KMS-11 (cell line): ENCODE data around the gene FBXL19.

Source experiments
- H2AFZ ChIP-seq: fragments of 200-600 bp; sonication (generic); 2 replicates; pipeline ENCODE4 v1.6.1; 2016; ENCODE audit warnings: antibody characterized with exemption, mixed run types, low read depth
- H3K27ac ChIP-seq: fragments of 200-600 bp; sonication (generic); 2 replicates; pipeline ENCODE4 v1.6.1; 2016; ENCODE audit warnings: mild to moderate bottlenecking, mixed run types
- H3K27me3 ChIP-seq: fragments of 200-600 bp; sonication (generic); 2 replicates; pipeline ENCODE4 v1.6.1; 2017; ENCODE audit warnings: mild to moderate bottlenecking, low read depth, mixed run types, moderate library complexity; ENCODE audit not compliant: insufficient read depth
- H3K36me3 ChIP-seq: fragments of 200-600 bp; sonication (generic); 2 replicates; pipeline ENCODE4 v1.6.1; 2017; ENCODE audit warnings: mild to moderate bottlenecking, mixed run types; ENCODE audit not compliant: insufficient read depth
- H3K4me1 ChIP-seq: fragments of 200-600 bp; sonication (generic); 2 replicates; pipeline ENCODE4 v1.6.1; 2016; ENCODE audit warnings: mild to moderate bottlenecking, low read depth, mixed run types; ENCODE audit not compliant: poor library complexity, severe bottlenecking
- H3K4me2 ChIP-seq: fragments of 200-600 bp; sonication (generic); 2 replicates; pipeline ENCODE4 v1.7.0; 2016; ENCODE audit warnings: mild to moderate bottlenecking, mixed run types
- H3K4me3 ChIP-seq: fragments of 200-600 bp; sonication (generic); IDR thresholded peaks from 2 replicates; pipeline ENCODE4 v1.6.1; 2017; ENCODE audit warnings: low read depth, low read length, mixed read lengths; ENCODE audit not compliant: insufficient read depth
- H3K79me2 ChIP-seq: fragments of 200-600 bp; sonication (generic); 2 replicates; pipeline ENCODE4 v1.6.1; 2016; ENCODE audit warnings: low read depth, mixed run types; ENCODE audit not compliant: insufficient read depth
- H3K9ac ChIP-seq: fragments of 200-600 bp; sonication (generic); 2 replicates; pipeline ENCODE4 v1.6.1; 2016; ENCODE audit warnings: mild to moderate bottlenecking, mixed run types
- H4K20me1 ChIP-seq: fragments of 200-600 bp; sonication (generic); 2 replicates; pipeline ENCODE4 v1.6.1; 2016; ENCODE audit warnings: mild to moderate bottlenecking, mixed run types; ENCODE audit not compliant: insufficient read depth
- TF ChIP-seq, protein P1 (sequence below): fragments of 200-600 bp; sonication (generic); conservative IDR thresholded peaks from 2 replicates; pipeline ENCODE4 v1.6.1; 2017; ENCODE audit warnings: low read depth, mild to moderate bottlenecking, antibody characterized with exemption, low read length, moderate library complexity, mixed read lengths

Gene FBXL19

DNA sequence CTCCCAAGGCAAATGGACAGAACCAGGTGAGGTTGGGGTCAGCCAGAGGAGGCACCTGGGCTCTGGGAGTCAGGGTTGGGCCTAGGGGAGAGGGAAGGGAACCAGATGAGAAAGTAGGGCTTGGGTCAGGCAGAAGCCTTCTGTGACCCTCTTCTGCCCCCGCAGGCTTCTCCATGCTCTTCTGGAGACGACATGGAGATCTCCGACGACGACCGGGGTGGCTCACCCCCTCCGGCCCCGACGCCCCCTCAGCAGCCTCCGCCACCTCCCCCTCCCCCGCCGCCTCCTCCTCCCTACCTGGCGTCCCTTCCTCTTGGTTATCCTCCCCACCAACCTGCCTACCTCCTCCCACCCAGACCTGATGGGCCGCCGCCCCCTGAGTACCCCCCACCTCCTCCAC lies 42.1 kb downstream of the FBXL19 start:
- Histone ChIP-seq H3K4me3 (no peak overlapping the region), H3K9ac (no peak overlapping the region), H3K27me3 (no peaks in the 10 kb centered on the region), H2AFZ (no peak overlapping the region), H4K20me1 (no peaks in the 10 kb centered on the region), H3K4me1 (no peaks in the 10 kb centered on the region), H3K4me2 (no peak overlapping the region), H3K27ac (no peak overlapping the region), H3K79me2 (no peaks in the 10 kb centered on the region; the same call in 1 of the 2 replicates), H3K36me3 (peaks cover 14% of the 10 kb centered on the region; the same call in 1 of the 2 replicates)
- TF ChIP-seq, protein P1, sequence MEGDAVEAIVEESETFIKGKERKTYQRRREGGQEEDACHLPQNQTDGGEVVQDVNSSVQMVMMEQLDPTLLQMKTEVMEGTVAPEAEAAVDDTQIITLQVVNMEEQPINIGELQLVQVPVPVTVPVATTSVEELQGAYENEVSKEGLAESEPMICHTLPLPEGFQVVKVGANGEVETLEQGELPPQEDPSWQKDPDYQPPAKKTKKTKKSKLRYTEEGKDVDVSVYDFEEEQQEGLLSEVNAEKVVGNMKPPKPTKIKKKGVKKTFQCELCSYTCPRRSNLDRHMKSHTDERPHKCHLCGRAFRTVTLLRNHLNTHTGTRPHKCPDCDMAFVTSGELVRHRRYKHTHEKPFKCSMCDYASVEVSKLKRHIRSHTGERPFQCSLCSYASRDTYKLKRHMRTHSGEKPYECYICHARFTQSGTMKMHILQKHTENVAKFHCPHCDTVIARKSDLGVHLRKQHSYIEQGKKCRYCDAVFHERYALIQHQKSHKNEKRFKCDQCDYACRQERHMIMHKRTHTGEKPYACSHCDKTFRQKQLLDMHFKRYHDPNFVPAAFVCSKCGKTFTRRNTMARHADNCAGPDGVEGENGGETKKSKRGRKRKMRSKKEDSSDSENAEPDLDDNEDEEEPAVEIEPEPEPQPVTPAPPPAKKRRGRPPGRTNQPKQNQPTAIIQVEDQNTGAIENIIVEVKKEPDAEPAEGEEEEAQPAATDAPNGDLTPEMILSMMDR: no peak

DNA sequence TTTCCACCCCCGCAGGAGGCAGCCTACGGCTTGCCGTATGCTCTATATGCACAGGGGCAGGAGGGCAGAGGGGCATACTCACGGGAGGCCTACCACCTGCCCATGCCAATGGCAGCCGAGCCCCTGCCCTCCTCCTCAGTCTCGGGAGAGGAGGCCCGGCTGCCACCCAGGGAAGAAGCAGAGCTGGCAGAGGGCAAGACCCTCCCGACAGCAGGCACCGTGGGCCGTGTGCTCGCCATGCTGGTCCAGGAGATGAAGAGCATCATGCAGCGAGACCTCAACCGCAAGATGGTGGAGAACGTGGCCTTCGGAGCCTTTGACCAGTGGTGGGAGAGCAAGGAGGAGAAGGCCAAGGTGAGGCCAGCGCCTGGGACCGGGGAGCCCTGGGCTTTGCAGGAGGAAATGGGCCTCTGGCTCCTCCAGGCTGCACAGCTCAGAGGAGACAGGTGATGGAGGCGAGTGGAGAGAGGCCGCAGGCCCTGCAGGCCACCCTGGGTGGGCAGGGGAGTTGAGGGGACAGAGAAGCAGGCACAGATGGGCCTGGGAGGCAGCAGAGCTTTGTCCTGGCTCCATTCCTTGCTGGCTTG lies 42.8 kb downstream of the FBXL19 start:
- Histone ChIP-seq H2AFZ (no peak overlapping the region), H3K27me3 (no peaks in the 10 kb centered on the region), H3K4me1 (no peaks in the 10 kb centered on the region), H3K36me3 (peaks cover 14% of the 10 kb centered on the region; the same call in 1 of the 2 replicates), H3K79me2 (no peaks in the 10 kb centered on the region), H4K20me1 (no peaks in the 10 kb centered on the region), H3K9ac (no peak overlapping the region), H3K27ac (no peak overlapping the region), H3K4me2 (no peak overlapping the region), H3K4me3 (no peak overlapping the region)
- TF ChIP-seq, protein P1: no peak

DNA sequence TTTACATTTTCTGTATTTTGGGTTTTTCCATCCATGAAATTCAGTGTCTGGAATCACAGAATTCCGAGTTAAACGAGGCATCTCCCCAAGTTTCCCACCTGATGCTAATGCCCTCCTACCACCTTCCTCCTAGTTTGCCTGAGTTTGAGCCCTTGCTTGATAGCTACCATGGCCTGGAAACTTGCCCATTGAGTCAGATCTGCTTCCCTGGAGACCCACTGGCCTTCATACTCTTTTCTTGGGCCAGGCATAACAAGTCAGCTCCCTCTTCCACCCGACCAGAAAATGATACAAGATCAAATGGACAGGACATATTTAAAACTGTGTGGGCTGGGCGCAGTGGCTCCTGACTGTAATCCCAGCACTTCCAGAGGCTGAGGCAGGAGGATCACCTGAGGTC lies 44.4 kb downstream of the FBXL19 start:
- Histone ChIP-seq H3K4me1 (no peaks in the 10 kb centered on the region), H2AFZ (no peak overlapping the region), H3K27me3 (no peaks in the 10 kb centered on the region), H3K36me3 (peaks cover 5% of the 10 kb centered on the region; the same call in 1 of the 2 replicates), H3K4me2 (no peak overlapping the region), H4K20me1 (no peaks in the 10 kb centered on the region), H3K4me3 (no peak overlapping the region), H3K79me2 (no peaks in the 10 kb centered on the region), H3K27ac (no peak overlapping the region), H3K9ac (no peak overlapping the region)
- TF ChIP-seq, protein P1: no peak

DNA sequence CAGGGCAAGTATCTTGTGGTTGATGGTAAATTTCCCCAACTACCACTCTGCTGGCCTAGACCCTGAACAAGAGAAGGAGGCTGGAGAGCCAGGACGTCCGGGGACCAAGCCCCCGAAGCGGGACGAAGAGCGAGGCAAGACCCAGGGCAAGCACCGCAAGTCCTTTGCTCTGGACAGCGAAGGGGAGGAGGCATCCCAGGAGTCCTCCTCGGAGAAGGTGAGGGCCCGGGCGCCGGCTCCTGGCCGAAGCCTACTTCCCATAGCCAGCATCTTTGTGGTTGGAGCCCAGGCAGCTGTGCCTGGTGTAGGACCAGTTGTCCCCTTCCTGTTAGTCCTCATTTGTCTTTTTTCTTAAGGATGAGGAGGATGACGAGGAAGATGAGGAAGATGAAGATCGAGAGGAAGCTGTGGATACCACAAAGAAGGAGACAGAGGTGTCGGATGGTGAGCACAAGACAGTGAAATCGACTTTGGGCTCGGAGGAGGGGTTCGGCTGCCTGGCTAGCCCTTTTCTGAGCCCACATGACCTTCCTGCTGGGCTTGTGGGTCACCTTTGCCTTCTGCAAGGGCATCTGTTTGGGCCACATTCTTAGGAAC lies 46.0 kb downstream of the FBXL19 start:
- Histone ChIP-seq H3K4me1 (no peaks in the 10 kb centered on the region), H4K20me1 (no peaks in the 10 kb centered on the region), H3K27ac (no peak overlapping the region), H3K4me2 (no peak overlapping the region), H3K79me2 (no peaks in the 10 kb centered on the region), H2AFZ (no peak overlapping the region), H3K36me3 (peaks cover 12% of the 10 kb centered on the region; the same call in 1 of the 2 replicates), H3K9ac (no peak overlapping the region), H3K4me3 (no peak overlapping the region), H3K27me3 (no peaks in the 10 kb centered on the region)
- TF ChIP-seq, protein P1: no peak
